GM12873 (cell line): ENCODE measurements around the gene ZNF184.

ENCODE experiments used
- TF ChIP-seq, protein P1 (sequence below): IDR thresholded peaks from 2 replicates; pipeline ENCODE4 v1.5.1; 2012; ENCODE audit warnings: low read depth, mild to moderate bottlenecking, moderate library complexity, low read length, control low read depth; ENCODE audit not compliant: insufficient read depth; ENCODE audit errors: missing control alignments

The ZNF184 gene

DNA sequence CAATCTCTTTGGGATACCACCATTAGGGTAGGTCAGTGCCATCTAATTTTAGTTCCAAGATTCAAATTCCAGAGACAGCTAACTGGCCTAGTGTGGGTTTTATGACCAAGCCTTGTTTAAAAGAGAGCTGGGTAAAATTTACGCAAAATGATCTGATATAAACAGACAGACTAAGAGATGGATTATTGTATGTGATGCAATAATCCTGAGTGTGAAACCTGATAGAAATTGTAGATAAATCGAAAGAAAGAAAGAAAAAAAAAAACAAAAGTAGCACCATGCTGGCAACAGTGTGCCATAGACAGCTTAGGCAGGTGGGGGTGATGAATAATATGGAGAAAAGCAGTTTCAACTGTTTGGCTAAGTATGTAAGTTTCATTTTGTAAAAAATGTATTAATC lies 2.9 kb downstream of the ZNF184 start:
- TF ChIP-seq, protein P1, sequence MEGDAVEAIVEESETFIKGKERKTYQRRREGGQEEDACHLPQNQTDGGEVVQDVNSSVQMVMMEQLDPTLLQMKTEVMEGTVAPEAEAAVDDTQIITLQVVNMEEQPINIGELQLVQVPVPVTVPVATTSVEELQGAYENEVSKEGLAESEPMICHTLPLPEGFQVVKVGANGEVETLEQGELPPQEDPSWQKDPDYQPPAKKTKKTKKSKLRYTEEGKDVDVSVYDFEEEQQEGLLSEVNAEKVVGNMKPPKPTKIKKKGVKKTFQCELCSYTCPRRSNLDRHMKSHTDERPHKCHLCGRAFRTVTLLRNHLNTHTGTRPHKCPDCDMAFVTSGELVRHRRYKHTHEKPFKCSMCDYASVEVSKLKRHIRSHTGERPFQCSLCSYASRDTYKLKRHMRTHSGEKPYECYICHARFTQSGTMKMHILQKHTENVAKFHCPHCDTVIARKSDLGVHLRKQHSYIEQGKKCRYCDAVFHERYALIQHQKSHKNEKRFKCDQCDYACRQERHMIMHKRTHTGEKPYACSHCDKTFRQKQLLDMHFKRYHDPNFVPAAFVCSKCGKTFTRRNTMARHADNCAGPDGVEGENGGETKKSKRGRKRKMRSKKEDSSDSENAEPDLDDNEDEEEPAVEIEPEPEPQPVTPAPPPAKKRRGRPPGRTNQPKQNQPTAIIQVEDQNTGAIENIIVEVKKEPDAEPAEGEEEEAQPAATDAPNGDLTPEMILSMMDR = no peak

DNA sequence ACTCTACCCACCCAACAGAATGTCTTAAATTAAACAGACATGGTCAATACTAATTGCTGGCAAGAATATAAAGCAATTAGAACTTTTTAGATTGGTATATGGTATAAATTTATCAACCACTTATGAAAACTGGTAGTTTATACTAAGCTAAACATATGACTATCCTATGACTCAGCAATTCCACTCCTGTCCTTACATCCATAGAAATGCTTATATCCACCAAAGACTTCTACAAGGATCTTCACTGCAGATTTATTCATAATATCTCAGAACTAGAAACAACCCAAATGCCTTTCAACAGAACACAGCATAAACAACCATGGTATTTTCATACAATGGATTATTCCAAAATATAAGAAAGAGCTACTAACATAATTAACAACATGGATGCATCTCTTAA lies 4.6 kb downstream of the ZNF184 start:
- TF ChIP-seq, protein P1 = no peak

DNA sequence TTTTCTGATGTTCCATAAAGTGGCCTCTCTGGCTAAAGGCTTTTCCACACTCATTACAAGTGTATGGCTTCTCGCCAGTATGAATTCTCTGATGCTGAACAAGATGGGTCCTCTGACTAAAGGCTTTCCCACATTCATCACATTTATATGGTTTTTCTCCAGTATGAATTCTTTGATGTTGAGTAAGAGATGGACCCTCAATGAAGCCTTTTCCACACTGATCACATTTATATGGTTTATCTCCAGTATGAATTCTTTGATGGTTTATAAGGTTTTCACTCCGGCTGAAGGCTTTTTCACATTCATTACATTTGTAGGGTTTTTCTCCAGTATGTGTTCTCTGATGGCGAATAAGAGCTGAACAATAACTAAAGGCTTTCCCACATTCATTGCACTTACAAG lies 20.4 kb downstream of the ZNF184 start:
- TF ChIP-seq, protein P1 = no peak

DNA sequence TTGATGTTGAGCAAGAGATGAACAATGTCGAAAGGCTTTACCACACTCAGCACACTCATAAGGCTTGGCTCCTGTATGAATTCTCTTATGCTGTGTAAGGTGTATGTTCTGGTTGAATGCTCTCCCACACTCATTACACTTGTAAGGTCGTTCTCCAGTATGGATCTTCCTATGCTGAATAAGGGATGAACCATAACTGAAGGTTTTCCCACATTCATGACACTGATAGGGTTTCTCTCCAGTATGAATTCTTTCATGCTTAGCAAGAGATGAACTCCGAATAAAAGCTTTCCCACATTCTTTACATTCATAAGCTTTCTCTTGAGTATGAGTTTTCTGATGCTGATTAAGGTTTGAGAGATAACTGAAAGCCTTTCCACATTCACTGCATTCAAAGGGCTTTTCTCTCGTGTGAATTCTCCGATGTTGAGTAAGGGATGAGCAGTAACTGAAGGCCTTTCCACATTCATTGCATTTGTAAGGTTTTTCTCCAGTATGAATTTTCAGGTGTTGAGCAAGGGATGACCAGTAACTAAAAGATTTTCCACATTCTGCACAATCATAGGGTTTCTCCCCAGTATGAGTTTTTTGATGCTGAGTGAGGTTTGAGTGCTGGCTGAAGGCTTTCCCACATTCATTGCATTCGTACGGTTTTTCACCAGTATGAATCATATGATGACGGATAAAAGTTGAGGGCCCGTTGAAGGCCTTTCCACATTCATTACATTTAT lies 21.1 kb downstream of the ZNF184 start:
- TF ChIP-seq, protein P1 = no peak

DNA sequence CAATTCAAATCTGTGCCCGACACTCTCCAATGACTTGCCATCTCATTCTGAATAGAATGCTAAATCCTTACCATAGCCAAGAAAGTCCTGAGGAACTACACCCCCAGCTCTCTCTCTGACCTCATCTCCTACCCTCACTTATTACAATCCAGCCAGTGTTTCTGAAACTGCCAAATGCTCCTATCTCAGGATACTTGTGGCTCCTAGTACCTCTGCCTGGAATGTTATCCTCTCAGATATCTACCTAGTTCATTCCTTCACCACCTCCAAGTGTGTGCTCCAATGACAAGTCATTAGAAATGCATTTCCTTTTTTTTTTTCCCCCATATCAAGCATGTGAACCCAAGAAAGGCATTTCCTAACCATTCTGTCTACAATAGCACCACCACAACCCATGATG lies 24.4 kb downstream of the ZNF184 start:
- TF ChIP-seq, protein P1 = no peak

DNA sequence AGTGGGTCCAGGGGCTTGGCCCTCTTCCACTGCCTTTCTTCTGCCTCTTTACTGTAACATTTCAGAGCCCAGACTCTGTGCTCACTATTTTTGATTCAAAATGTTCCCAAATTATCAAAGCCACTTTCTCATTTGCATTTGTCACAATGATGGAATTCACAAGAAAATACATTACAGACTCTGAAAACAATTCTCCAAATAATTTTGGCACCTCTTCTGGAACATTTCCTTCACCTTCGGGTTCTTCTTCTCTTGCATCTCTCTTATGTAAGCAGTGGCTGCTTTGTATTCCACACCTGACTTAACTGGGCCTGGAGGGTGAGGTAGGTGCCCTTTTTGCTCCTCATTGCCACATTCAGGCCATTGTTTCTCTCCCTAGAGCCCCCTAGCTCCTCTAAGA lies 30.0 kb downstream of the ZNF184 start:
- TF ChIP-seq, protein P1 = no peak

DNA sequence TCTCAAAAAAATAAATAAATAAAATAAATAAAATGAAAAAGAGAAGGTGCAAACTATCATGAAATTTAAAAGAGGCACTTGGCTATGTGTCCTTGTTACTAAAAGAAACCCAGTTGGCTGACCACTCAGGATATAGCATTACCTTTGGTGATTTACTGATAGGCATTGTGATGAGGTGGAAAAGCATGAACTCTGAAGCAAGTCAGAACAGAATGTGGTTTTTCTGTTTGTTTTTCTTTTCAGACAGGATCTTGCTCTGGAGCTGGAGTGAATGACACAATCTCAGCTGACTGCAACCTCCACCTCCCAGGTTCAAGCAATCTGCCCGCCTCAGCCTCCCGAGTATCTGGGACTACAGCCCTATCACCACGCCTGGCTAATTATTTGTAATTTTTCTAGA lies 31.9 kb downstream of the ZNF184 start:
- TF ChIP-seq, protein P1 = no peak

DNA sequence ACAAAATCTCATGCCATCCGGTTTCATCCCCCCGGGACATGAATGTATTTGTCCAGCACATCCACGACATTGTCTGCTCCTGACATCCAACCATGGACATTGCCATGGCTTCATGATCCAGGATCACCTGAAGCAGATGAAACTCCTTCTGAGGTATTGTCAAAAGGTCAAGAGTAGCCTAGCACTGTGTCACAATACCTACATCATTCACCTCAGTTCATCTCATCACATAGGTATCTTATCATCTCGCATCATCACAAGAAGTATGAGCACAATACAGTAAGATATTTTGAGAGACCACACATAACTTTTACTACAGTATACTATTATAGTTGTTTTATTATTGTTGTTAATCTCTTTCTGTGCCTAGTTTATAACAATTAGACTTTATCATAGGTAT lies 33.5 kb downstream of the ZNF184 start:
- TF ChIP-seq, protein P1 = no peak
